Neutrophil (primary cell): Measurements from ENCODE around the gene ZDHHC9.
A peak's percentile ranks its signal among the peaks of the same experiment; 100 is the strongest.

Experiments
- H3K27ac ChIP-seq: fragments of 200-600 bp; sonication (generic); 2 replicates; pipeline ENCODE4 v1.5.1; 2016; ENCODE audit warnings: mild to moderate bottlenecking, moderate library complexity
- H3K27me3 ChIP-seq: fragments of 200-600 bp; sonication (generic); 2 replicates; pipeline ENCODE4 v1.6.0; 2016; ENCODE audit warnings: mild to moderate bottlenecking
- H3K36me3 ChIP-seq: fragments of 200-600 bp; sonication (generic); 2 replicates; pipeline ENCODE4 v1.5.1; 2017
- H3K4me1 ChIP-seq, 2 experiments: fragments of 200-600 bp in 1 of 2; sonication (generic) in 1 of 2; 1 replicate in 1 of 2; 2 replicates in 1 of 2; pipeline versions ENCODE4 v1.5.1 to v1.6.1; 2013 to 2016; ENCODE audit warnings: low read depth in 1 of 2, low read length in 1 of 2, mild to moderate bottlenecking in 1 of 2, moderate library complexity in 1 of 2; ENCODE audit not compliant: control insufficient read depth in 1 of 2, insufficient read depth in 1 of 2
- H3K4me3 ChIP-seq, 2 experiments: fragments of 200-600 bp in 1 of 2; sonication (generic) in 1 of 2; 1 replicate in 1 of 2; 2 replicates in 1 of 2; pipeline ENCODE4 v1.5.1; 2013 to 2016; ENCODE audit warnings: low read depth in 1 of 2, low read length in 1 of 2, mild to moderate bottlenecking in 1 of 2, moderate library complexity in 1 of 2
- H3K9me3 ChIP-seq: fragments of 200-600 bp; sonication (generic); 2 replicates; pipeline ENCODE4 v1.5.1; 2016
- CTCF ChIP-seq: fragments of 200-600 bp; sonication (generic); IDR thresholded peaks from 2 replicates; pipeline ENCODE4 v1.5.1; 2016; ENCODE audit warnings: antibody characterized with exemption

Gene ZDHHC9

GRCh38 chrX:129755779-129756650 lies 87.7 kb downstream of the ZDHHC9 start:
- TF ChIP-seq CTCF: no peak
- no peaks in the 10 kb centered on the region for H3K36me3 ChIP-seq
- peaks cover 69 to 77% of the 10 kb centered on the region in 2 experiments for H3K4me1 ChIP-seq
- no peaks in the 10 kb centered on the region for H3K27me3 ChIP-seq
- H3K4me3 ChIP-seq: no peak overlapping the region
- peak overlapping the region; percentile 6 for H3K27ac ChIP-seq
- no peaks in the 10 kb centered on the region for H3K9me3 ChIP-seq

DNA sequence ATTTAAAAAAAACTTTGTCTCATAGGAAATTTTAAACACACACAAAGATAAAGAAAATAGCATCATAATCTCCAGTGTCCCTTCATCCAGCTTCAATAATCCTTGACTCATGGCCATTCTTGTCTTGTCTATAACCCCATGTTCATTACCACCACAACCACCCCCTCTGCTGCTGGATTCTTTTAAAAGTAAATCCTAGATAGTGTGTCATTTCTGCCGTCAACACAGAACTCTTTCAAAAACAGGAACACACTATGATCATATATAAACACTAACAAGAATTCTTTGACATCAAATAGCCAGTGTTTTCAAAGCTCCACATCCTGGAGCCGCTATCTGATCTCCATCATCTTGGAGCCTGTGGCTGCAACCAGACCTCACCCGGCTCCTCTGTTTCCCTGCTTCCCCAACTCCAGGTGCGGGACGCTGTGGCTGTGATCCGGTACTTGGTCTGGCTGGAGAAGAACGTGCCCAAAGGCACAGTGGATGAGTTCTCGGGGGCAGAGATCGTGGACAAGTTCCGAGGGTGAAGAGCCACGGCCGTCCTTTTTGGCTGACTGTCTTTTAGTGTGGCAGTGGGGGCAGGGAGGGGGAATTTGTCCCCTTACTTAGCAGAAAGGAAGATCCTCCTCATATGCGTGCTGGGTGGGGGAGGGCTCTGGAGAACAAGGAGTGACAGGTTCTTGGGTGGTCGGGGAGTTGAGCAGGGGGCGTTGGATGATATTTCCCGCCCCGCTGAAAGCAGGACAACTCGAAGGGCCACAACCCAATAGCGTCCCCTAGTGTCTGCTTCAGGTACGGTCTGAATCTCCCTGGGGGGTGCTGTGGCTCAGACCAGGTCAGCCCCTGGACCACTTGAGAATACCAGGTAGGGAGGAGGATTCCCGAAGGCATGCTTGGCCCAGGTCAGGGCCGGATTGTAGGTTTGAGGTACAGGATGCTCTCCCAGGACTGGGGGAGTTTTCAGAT lies 89.3 kb downstream of the ZDHHC9 start:
- Histone ChIP-seq H3K27me3 (no peaks in the 10 kb centered on the region), H3K36me3 (no peaks in the 10 kb centered on the region), H3K27ac (peak overlapping the region; percentile 27), H3K9me3 (no peaks in the 10 kb centered on the region), H3K4me3 (peak overlapping the region; percentile 36 to 40), H3K4me1 (peaks cover 55 to 65% of the 10 kb centered on the region in 2 experiments)
- TF ChIP-seq CTCF: peak; percentile 47
